Panc1 (cell line): Measurements from ENCODE around the gene EYS.

Source experiments
- POLR2AphosphoS5 ChIP-seq: IDR thresholded peaks from 2 replicates; pipeline ENCODE4 v1.6.1; 2012; ENCODE audit warnings: mild to moderate bottlenecking, low read depth, low read length, moderate library complexity
- SIN3A ChIP-seq: IDR thresholded peaks from 2 replicates; pipeline ENCODE4 v1.6.1; 2012; ENCODE audit warnings: low read depth, mild to moderate bottlenecking, low read length, moderate library complexity, borderline replicate concordance; ENCODE audit not compliant: insufficient read depth
- TF ChIP-seq, protein P1 (sequence below): fragments of 450-650 bp; IDR thresholded peaks from 2 replicates; pipeline ENCODE4 v1.5.1; 2017; ENCODE audit warnings: mild to moderate bottlenecking

DNA sequence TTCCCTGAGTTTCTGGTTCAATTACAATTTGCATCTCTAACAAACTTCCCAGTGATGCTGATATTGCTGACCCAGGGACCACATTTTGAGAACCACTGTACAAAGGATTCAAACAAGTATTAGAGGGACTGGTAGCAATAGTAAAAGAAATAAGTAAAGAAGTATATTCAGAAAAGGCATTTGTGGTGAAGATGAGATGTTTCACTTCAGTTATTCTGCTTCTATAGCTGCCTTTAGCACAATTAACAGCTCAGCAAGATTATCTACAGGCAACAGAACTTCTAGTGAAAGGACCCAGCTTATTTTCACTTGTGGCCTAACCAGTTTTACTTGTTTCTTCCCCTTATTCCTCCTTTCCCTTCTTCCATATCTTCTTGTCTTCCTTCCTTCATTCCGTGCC, 1922.0 kb downstream of the EYS start:
- TF ChIP-seq, protein P1, sequence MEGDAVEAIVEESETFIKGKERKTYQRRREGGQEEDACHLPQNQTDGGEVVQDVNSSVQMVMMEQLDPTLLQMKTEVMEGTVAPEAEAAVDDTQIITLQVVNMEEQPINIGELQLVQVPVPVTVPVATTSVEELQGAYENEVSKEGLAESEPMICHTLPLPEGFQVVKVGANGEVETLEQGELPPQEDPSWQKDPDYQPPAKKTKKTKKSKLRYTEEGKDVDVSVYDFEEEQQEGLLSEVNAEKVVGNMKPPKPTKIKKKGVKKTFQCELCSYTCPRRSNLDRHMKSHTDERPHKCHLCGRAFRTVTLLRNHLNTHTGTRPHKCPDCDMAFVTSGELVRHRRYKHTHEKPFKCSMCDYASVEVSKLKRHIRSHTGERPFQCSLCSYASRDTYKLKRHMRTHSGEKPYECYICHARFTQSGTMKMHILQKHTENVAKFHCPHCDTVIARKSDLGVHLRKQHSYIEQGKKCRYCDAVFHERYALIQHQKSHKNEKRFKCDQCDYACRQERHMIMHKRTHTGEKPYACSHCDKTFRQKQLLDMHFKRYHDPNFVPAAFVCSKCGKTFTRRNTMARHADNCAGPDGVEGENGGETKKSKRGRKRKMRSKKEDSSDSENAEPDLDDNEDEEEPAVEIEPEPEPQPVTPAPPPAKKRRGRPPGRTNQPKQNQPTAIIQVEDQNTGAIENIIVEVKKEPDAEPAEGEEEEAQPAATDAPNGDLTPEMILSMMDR = no peak
- TF ChIP-seq SIN3A (no peak), POLR2AphosphoS5 (no peak)
